Astrocyte (in vitro differentiated cells and primary cell): ENCODE results near the gene CCDC12. TPM values are rescaled to one million over a fixed set of nuclear protein-coding genes. Genes with fewer than 3 reads are reported as not detected.

Source experiments
- DNase-seq: peaks from one replicate; pipeline ENCODE4 v3.0.0-alpha.2; 2010; ENCODE audit warnings: low read depth
- FAIRE-seq: peaks from 2 replicates; lab custom pipeline; 2011; peaks lifted over from hg19 to GRCh38; lab: Jason Lieb, UNC
- H2AFZ ChIP-seq: 2 replicates; pipeline ENCODE4 v1.6.0; 2012; ENCODE audit warnings: low read depth, low read length, inconsistent platforms
- H3K27ac ChIP-seq: 2 replicates; pipeline ENCODE4 v1.5.1; 2011; ENCODE audit warnings: low read depth, low read length, inconsistent platforms
- H3K27me3 ChIP-seq: 2 replicates; pipeline ENCODE4 v1.6.0; 2011; ENCODE audit warnings: low read length, inconsistent platforms; ENCODE audit not compliant: insufficient read depth
- H3K36me3 ChIP-seq: 2 replicates; pipeline ENCODE4 v1.5.1; 2011; ENCODE audit warnings: low read length, inconsistent platforms; ENCODE audit not compliant: insufficient read depth
- H3K4me1 ChIP-seq: 2 replicates; pipeline ENCODE4 v1.5.1; 2011; ENCODE audit warnings: low read length, inconsistent platforms; ENCODE audit not compliant: insufficient read depth
- H3K4me2 ChIP-seq: 2 replicates; pipeline ENCODE4 v1.6.0; 2012; ENCODE audit warnings: low read length, inconsistent platforms
- H3K4me3 ChIP-seq: 2 replicates; pipeline ENCODE4 v1.5.1; 2011; ENCODE audit warnings: low read depth, mild to moderate bottlenecking, low read length, inconsistent platforms; ENCODE audit not compliant: insufficient read depth
- H3K79me2 ChIP-seq: 2 replicates; pipeline ENCODE4 v1.6.0; 2012; ENCODE audit warnings: mild to moderate bottlenecking, low read length, inconsistent platforms; ENCODE audit not compliant: insufficient read depth
- H3K9ac ChIP-seq: 2 replicates; pipeline ENCODE4 v1.6.0; 2012; ENCODE audit warnings: mild to moderate bottlenecking, low read length, inconsistent platforms
- H3K9me3 ChIP-seq: 2 replicates; pipeline ENCODE4 v1.5.1; 2012; ENCODE audit warnings: low read depth, mild to moderate bottlenecking, low read length, inconsistent platforms; ENCODE audit not compliant: insufficient read depth
- H4K20me1 ChIP-seq: 2 replicates; pipeline ENCODE4 v1.6.0; 2012; ENCODE audit warnings: low read length, inconsistent platforms; ENCODE audit not compliant: insufficient read depth
- H3K27ac Mint-ChIP-seq: one replicate; pipeline ENCODE4 v1.8.0; 2021; ENCODE audit warnings: mild to moderate bottlenecking, mixed read lengths; ENCODE audit not compliant: unreplicated experiment
- H3K27me3 Mint-ChIP-seq: one replicate; pipeline ENCODE4 v1.8.0; 2021; ENCODE audit warnings: low read depth, mixed read lengths; ENCODE audit not compliant: unreplicated experiment
- H3K36me3 Mint-ChIP-seq: one replicate; pipeline ENCODE4 v1.8.0; 2021; ENCODE audit warnings: low read depth, mixed read lengths; ENCODE audit not compliant: unreplicated experiment
- H3K4me1 Mint-ChIP-seq: one replicate; pipeline ENCODE4 v1.8.0; 2021; ENCODE audit warnings: low read depth, mixed read lengths; ENCODE audit not compliant: unreplicated experiment
- H3K4me3 Mint-ChIP-seq: one replicate; pipeline ENCODE4 v1.8.0; 2021; ENCODE audit warnings: mild to moderate bottlenecking, moderate library complexity, mixed read lengths; ENCODE audit not compliant: unreplicated experiment
- H3K9me3 Mint-ChIP-seq: one replicate; pipeline ENCODE4 v1.8.0; 2021; ENCODE audit warnings: mild to moderate bottlenecking, mixed read lengths; ENCODE audit not compliant: unreplicated experiment
- EZH2 ChIP-seq: IDR thresholded peaks from 2 replicates; pipeline ENCODE4 v1.6.1; 2012; ENCODE audit warnings: mild to moderate bottlenecking, low read length, inconsistent platforms; ENCODE audit not compliant: insufficient read depth
- total RNA-seq: library from RNA; stranded (reverse); gene quantifications from 2 replicates; pipeline ENCODE4 v1.2.1, GENCODE V29; 2021
- TF ChIP-seq, protein P1 (sequence below): IDR thresholded peaks from 2 replicates; pipeline ENCODE4 v1.5.1; 2011; ENCODE audit warnings: low read depth, mild to moderate bottlenecking, inconsistent platforms, low read length, moderate library complexity; ENCODE audit not compliant: insufficient read depth

CCDC12 gene
- total RNA-seq, 1 donor from 2014 or later, result 29.0 TPM

DNA sequence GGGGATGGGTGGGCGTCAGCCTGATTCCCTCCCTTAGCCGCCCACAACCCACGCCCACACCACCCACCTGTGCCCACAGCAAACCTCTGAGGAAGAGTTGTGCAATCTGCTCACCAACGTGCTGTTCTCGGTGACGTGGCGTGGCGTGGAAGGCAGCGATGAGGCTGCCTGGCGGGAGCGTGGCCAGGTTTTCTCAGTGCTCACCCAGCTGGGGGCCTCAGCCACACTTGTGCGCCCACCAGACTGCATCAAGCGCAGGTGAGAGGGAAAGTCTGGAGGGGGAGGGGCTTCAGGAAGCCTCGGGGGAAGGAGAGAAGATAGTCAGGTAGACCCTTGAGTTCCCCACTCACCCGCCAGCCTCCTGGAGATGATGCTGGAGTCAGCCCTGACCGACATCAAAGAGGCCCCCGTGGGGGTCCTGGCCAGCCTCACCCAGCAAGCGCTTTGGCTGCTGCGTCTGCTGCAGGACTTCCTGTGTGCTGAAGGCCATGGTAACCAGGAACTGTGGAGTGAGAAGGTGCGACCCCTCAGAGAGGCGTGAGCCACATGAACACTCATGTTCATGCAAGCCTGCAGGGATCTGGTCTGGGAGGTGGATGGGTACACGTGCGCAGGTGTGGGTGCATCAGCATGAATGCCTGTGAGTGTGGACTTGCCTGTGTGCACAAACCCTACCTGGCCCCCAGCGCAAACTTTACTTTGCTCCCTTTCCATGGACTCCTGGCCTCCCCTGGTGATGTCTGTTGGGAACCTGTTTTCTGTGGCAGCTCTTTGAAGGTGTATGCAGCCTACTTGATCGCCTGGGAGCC is 24.6 kb upstream of the CCDC12 start:
- Histone ChIP-seq H4K20me1 (no peaks in the 10 kb centered on the region), H3K27me3 (no peaks in the 10 kb centered on the region), H3K9ac (no peak overlapping the region), H3K9me3 (no peaks in the 10 kb centered on the region), H3K79me2 (no peaks in the 10 kb centered on the region), H2AFZ (no peak overlapping the region), H3K4me3 (no peak overlapping the region), H3K27ac (no peak overlapping the region), H3K4me1 (no peaks in the 10 kb centered on the region), H3K36me3 (no peaks in the 10 kb centered on the region), H3K4me2 (no peak overlapping the region)
- H3K36me3 Mint-ChIP-seq, result peaks cover 14% of the 10 kb centered on the region
- no peak for TF ChIP-seq EZH2
- TF ChIP-seq, protein P1, sequence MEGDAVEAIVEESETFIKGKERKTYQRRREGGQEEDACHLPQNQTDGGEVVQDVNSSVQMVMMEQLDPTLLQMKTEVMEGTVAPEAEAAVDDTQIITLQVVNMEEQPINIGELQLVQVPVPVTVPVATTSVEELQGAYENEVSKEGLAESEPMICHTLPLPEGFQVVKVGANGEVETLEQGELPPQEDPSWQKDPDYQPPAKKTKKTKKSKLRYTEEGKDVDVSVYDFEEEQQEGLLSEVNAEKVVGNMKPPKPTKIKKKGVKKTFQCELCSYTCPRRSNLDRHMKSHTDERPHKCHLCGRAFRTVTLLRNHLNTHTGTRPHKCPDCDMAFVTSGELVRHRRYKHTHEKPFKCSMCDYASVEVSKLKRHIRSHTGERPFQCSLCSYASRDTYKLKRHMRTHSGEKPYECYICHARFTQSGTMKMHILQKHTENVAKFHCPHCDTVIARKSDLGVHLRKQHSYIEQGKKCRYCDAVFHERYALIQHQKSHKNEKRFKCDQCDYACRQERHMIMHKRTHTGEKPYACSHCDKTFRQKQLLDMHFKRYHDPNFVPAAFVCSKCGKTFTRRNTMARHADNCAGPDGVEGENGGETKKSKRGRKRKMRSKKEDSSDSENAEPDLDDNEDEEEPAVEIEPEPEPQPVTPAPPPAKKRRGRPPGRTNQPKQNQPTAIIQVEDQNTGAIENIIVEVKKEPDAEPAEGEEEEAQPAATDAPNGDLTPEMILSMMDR, result no peak
- H3K27me3 Mint-ChIP-seq, result peaks cover 7% of the 10 kb centered on the region
- no peak overlapping the region for H3K4me3 Mint-ChIP-seq
- H3K4me1 Mint-ChIP-seq, result peaks cover 2% of the 10 kb centered on the region
- peaks cover 2% of the 10 kb centered on the region for H3K9me3 Mint-ChIP-seq
- H3K27ac Mint-ChIP-seq, result no peak overlapping the region
- DNase-seq (no peak), FAIRE-seq (no peak)

DNA sequence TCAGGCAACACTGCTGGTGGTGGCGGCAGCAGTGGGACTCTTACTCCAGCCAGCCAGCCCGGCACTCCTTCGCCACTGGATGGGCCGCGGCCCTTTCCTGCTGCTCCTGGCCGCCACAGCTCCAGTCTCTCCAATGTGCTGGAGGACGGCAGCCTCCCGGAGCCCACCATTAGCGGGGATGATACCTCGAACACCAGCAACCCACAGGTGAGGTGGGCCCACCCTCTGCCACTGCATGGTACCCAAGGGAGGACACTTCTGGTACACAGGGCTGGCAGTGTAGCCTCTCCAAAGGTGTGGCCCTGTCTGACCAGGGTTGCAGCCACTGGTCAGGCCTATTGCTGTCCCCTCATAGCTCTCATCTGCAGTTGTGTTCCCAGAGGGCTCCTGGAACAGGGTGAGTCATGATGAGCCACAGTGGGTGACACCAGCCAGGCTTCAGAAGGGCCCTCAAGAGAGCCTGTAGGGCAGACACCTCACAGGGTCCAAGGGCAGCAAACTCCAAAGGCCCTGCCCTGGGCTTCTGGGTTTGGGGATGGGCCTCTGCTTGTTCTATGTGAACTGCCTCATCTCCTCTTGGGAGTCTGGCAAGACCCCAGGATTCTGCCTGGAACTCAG is 23.8 kb upstream of the CCDC12 start:
- FAIRE-seq, result no peak
- Mint-ChIP-seq H3K4me3 (no peak overlapping the region), H3K27me3 (peaks cover 6% of the 10 kb centered on the region), H3K27ac (no peak overlapping the region), H3K9me3 (peaks cover 2% of the 10 kb centered on the region), H3K36me3 (peaks cover 13% of the 10 kb centered on the region), H3K4me1 (peaks cover 2% of the 10 kb centered on the region)
- no peak for DNase-seq
- Histone ChIP-seq H3K36me3 (no peaks in the 10 kb centered on the region), H3K9ac (no peak overlapping the region), H3K9me3 (no peaks in the 10 kb centered on the region), H3K4me1 (no peaks in the 10 kb centered on the region), H3K27me3 (no peaks in the 10 kb centered on the region), H3K4me3 (no peak overlapping the region), H3K4me2 (no peak overlapping the region), H2AFZ (no peak overlapping the region), H3K79me2 (no peaks in the 10 kb centered on the region), H4K20me1 (no peaks in the 10 kb centered on the region), H3K27ac (no peak overlapping the region)
- TF ChIP-seq EZH2, result no peak
- TF ChIP-seq, protein P1, result no peak
